DOHH2 (cell line): ENCODE measurements around the gene MTMR10.

Experiments
- H3F3A ChIP-seq: fragments of 200-600 bp; sonication (generic), shearing (Covaris generic); 2 replicates; pipeline ENCODE4 v1.6.0; 2016; ENCODE audit warnings: antibody characterized with exemption, mild to moderate bottlenecking; ENCODE audit not compliant: control insufficient read depth, insufficient read depth
- H3K27ac ChIP-seq: fragments of 200-600 bp; sonication (generic); 2 replicates; pipeline ENCODE4 v1.5.1; 2014; ENCODE audit warnings: low read depth, mild to moderate bottlenecking, low read length, moderate library complexity
- H3K27me3 ChIP-seq: fragments of 200-600 bp; sonication (generic); 2 replicates; pipeline ENCODE4 v1.6.1; 2014; ENCODE audit warnings: mild to moderate bottlenecking, low read length, mixed read lengths; ENCODE audit not compliant: control insufficient read depth
- H3K36me3 ChIP-seq: fragments of 200-600 bp; sonication (generic); 2 replicates; pipeline ENCODE4 v1.6.1; 2014; ENCODE audit warnings: mild to moderate bottlenecking, low read length, moderate library complexity, mixed read lengths; ENCODE audit not compliant: control insufficient read depth
- H3K4me1 ChIP-seq: fragments of 200-600 bp; sonication (generic); 2 replicates; pipeline ENCODE4 v1.6.1; 2014; ENCODE audit warnings: mild to moderate bottlenecking, low read length, mixed read lengths; ENCODE audit not compliant: control insufficient read depth
- H3K4me2 ChIP-seq: fragments of 200-600 bp; sonication (generic); 2 replicates; pipeline ENCODE4 v1.6.0; 2014; ENCODE audit warnings: mild to moderate bottlenecking, low read length, moderate library complexity
- H3K4me3 ChIP-seq: fragments of 200-600 bp; sonication (generic); 2 replicates; pipeline ENCODE4 v1.5.1; 2014; ENCODE audit warnings: mild to moderate bottlenecking, low read length, mixed read lengths
- H3K79me2 ChIP-seq: fragments of 200-600 bp; sonication (generic); 2 replicates; pipeline ENCODE4 v1.6.1; 2014; ENCODE audit warnings: mild to moderate bottlenecking, low read length, mixed read lengths; ENCODE audit not compliant: control insufficient read depth
- H3K9me2 ChIP-seq: fragments of 200-600 bp; sonication (generic); replicated peaks from 2 replicates; pipeline ENCODE4 v1.6.1; 2014; ENCODE audit warnings: mild to moderate bottlenecking, low read length, mixed read lengths; ENCODE audit not compliant: control insufficient read depth
- H3K9me3 ChIP-seq: fragments of 200-600 bp; sonication (generic); 2 replicates; pipeline ENCODE4 v1.6.1; 2014; ENCODE audit warnings: antibody characterized with exemption, low read length, mixed read lengths; ENCODE audit not compliant: control insufficient read depth, insufficient read depth
- H4K20me1 ChIP-seq: fragments of 200-600 bp; sonication (generic); 2 replicates; pipeline ENCODE4 v1.6.0; 2014; ENCODE audit warnings: low read depth, mild to moderate bottlenecking, antibody characterized with exemption, low read length, moderate library complexity; ENCODE audit not compliant: control insufficient read depth, insufficient read depth
- EZH2phosphoT487 ChIP-seq: fragments of 200-600 bp; sonication (generic); IDR thresholded peaks from 2 replicates; pipeline ENCODE4 v1.6.1; 2017; ENCODE audit warnings: borderline replicate concordance, mild to moderate bottlenecking, antibody characterized with exemption, low read length, moderate library complexity, mixed read lengths
- TF ChIP-seq, protein P1 (sequence below): fragments of 200-600 bp; sonication (generic); IDR thresholded peaks from one replicate; pipeline ENCODE4 v1.5.1; 2014; ENCODE audit warnings: antibody characterized with exemption, mild to moderate bottlenecking, low read depth, low read length; ENCODE audit not compliant: poor library complexity, severe bottlenecking

The MTMR10 gene

DNA sequence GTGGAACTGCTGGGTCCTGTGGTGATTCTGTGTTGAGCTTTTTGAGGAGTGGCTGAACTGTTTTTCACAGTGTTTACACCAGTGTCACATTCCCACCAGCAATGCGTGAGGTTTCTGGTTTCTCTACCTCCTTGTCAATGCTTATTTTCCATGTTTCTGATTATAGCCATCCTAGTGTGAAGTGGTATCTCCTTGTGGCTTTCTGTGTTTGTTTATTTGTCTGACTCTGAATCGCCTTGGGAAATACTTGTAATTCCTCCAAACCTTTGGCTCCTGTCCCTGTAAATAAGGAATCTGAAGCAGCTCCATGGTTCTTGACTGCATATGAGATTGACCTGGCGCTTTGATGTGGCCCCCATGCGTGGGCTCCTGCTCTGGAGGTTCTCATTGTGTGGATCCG lies 67.1 kb downstream of the MTMR10 start:
- no peaks in the 10 kb centered on the region for H4K20me1 ChIP-seq
- peaks cover 12% of the 10 kb centered on the region for H3K4me1 ChIP-seq
- H3K9me2 ChIP-seq = no peaks in the 10 kb centered on the region
- H3K4me2 ChIP-seq = no peak overlapping the region
- H3K36me3 ChIP-seq = peaks cover 15% of the 10 kb centered on the region; the same call in 1 of the 2 replicates
- no peaks in the 10 kb centered on the region for H3K9me3 ChIP-seq
- no peak overlapping the region for H3K4me3 ChIP-seq
- H3K27ac ChIP-seq = no peak overlapping the region
- H3F3A ChIP-seq = no peaks in the 10 kb centered on the region
- no peaks in the 10 kb centered on the region for H3K79me2 ChIP-seq
- no peaks in the 10 kb centered on the region for H3K27me3 ChIP-seq
- TF ChIP-seq, protein P1, sequence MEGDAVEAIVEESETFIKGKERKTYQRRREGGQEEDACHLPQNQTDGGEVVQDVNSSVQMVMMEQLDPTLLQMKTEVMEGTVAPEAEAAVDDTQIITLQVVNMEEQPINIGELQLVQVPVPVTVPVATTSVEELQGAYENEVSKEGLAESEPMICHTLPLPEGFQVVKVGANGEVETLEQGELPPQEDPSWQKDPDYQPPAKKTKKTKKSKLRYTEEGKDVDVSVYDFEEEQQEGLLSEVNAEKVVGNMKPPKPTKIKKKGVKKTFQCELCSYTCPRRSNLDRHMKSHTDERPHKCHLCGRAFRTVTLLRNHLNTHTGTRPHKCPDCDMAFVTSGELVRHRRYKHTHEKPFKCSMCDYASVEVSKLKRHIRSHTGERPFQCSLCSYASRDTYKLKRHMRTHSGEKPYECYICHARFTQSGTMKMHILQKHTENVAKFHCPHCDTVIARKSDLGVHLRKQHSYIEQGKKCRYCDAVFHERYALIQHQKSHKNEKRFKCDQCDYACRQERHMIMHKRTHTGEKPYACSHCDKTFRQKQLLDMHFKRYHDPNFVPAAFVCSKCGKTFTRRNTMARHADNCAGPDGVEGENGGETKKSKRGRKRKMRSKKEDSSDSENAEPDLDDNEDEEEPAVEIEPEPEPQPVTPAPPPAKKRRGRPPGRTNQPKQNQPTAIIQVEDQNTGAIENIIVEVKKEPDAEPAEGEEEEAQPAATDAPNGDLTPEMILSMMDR = no peak
- no peak for TF ChIP-seq EZH2phosphoT487

DNA sequence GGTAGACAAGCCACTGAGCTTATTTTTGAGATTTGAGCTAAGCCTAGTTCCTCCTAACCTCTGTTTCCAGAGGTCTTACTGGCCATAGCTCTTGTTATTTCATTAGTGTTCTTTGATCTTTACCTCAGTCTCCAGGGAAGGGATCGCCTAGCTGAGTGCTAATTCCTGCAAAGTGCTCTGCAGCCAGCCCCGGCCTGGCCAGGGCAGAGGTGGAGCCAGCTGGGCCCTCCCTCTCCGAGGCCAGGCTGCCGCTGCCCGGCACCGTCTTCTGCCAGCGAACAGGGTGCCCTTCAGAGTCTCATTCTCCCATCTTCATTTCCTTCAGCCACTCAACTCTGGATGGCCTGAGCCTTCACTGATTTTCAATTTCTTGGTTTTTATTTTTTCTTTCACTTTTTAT lies 68.0 kb downstream of the MTMR10 start:
- Histone ChIP-seq H3K36me3 (peaks cover 18% of the 10 kb centered on the region), H3K4me2 (no peak overlapping the region), H3K79me2 (no peaks in the 10 kb centered on the region), H4K20me1 (no peaks in the 10 kb centered on the region), H3K4me3 (no peak overlapping the region), H3K4me1 (peaks cover 14% of the 10 kb centered on the region), H3K27ac (no peak overlapping the region), H3K27me3 (no peaks in the 10 kb centered on the region), H3K9me3 (no peaks in the 10 kb centered on the region), H3F3A (no peaks in the 10 kb centered on the region), H3K9me2 (no peaks in the 10 kb centered on the region)
- TF ChIP-seq EZH2phosphoT487 = no peak
- TF ChIP-seq, protein P1 = no peak

DNA sequence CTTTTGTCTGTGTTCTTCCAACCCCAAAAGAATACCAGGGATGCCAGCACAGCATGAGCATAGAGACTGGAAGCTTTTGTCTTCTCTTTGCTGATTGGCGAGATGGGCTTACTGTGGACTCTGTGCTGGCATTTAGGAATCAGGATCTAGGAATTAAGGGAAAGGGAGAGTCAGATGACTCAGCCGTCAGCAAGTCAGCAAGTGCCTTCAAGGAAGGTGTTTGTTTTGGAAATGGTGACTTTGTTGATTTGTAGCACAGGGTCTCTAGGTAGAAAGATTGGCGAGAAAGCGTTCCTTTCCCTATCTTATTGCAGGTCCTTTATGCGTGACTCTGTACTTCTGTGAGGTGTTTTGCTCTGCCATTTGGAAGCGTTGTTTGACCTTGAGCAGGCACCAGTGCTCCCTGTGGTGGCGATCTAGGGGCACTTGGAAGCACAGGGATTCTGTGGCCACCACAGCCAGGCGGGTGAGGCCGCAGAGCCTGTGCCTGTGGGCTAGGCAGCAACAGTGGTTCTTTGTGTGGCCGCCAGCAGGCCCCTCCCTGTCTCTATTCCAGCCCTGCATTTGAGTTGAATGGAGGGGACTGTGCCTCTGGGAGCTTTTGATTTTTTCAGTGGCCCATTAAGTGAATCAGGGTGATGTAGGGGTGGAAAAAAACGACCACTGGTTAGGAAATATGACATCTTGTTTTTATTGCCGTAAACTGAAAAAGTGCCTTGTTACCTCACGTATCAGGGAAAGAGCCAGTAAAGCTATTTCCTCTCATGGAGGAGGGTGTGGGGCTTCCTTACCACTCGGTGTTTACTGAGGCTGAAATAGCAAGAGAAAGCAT lies 68.7 kb downstream of the MTMR10 start:
- Histone ChIP-seq H3K27ac (no peak overlapping the region), H3K36me3 (peaks cover 21% of the 10 kb centered on the region), H3K4me3 (no peak overlapping the region)

More for the DNA sequence above, 68.7 kb downstream of the MTMR10 start:
- no peaks in the 10 kb centered on the region for H3K79me2 ChIP-seq
- H3K4me2 ChIP-seq = no peak overlapping the region
- peaks cover 14% of the 10 kb centered on the region for H3K4me1 ChIP-seq
- no peak for TF ChIP-seq EZH2phosphoT487
- TF ChIP-seq, protein P1 = no peak
- H4K20me1 ChIP-seq = no peaks in the 10 kb centered on the region
- no peaks in the 10 kb centered on the region for H3F3A ChIP-seq
- H3K27me3 ChIP-seq = no peaks in the 10 kb centered on the region
- no peaks in the 10 kb centered on the region for H3K9me2 ChIP-seq
- no peaks in the 10 kb centered on the region for H3K9me3 ChIP-seq
